Uterus (tissue), 2 donors: ENCODE measurements around the gene ADARB2.

Source experiments
- CTCF ChIP-seq, 4 experiments: fragments of 200-600 bp in 2 of 4; fragments of 450-650 bp in 2 of 4; sonication (generic) in 2 of 4; IDR thresholded peaks; one replicate each; pipeline ENCODE4 v1.5.1; 2016 to 2019; ENCODE audit warnings: antibody characterized with exemption in 4 of 4, mild to moderate bottlenecking in 2 of 4, moderate library complexity in 1 of 4
- POLR2A ChIP-seq, 2 donors: fragments of 450-650 bp; IDR thresholded peaks; one replicate each; pipeline ENCODE4 v1.6.1; 2016; ENCODE audit warnings: antibody characterized with exemption in 2 of 2, mild to moderate bottlenecking in 1 of 2, moderate library complexity in 1 of 2

DNA sequence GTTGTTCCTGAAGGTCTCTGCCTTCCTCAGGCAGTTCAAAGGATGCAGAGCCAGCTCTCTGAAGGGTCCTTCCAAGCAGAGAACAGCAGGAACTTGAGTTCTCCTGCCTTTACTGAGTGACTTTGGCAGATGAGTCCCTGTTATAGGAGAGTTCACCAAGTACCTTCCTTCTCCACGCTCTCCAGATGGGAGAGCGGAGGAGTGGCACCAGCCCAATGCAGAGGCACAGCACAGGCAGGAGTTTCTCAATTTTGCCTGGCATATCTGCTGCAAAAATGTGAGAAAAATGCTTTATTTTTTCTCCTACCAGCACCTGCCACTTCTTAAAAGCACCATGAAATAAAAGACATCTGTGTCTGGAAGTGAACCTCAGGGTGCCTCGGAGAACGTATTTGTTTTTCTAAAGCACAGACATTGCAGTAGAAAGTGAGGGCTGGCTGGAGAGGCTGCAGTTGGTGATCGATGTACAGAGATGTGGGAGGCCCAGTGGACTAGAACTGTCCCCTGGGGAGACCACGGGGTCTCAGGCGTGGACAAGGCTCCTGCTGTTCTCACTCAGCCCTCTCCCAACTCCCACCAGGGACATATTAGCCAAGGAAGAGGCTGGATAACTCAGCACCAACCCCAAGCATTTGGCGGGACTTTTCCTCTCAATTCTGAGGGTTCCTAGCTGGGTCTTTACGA lies 506.6 kb downstream of the ADARB2 start:
- TF ChIP-seq POLR2A (IDR thresholded peaks at IDR 0.05) = no peak
- TF ChIP-seq CTCF (IDR thresholded peaks at IDR 0.05) = no peak
